Activated T-cell treated with anti-CD3 and anti-CD28 coated beads, Interleukin-2, amount 50 U/mL, for 4 hours (primary cell): Measurements from ENCODE around the gene HDAC10. TPM values are rescaled to one million over a fixed set of nuclear protein-coding genes. Genes with fewer than 3 reads are reported as not detected.
A peak's percentile ranks its signal among the peaks of the same experiment; 100 is the strongest.

Experiments used
- ATAC-seq, 2 donors: fragments of 200-7000 bp; cut with Tn5 transposase; one replicate each; pipeline ENCODE4 v1.10.0; 2021
- DNase-seq: peaks from one replicate; pipeline ENCODE4 v3.0.0-alpha.2; 2020
- H3K27me3 Mint-ChIP-seq: one replicate; pipeline ENCODE4 v1.8.0; 2021; ENCODE audit warnings: low read depth, mixed read lengths
- H3K36me3 Mint-ChIP-seq: one replicate; pipeline ENCODE4 v1.8.0; 2022; ENCODE audit warnings: mixed read lengths; ENCODE audit not compliant: insufficient read depth
- H3K4me1 Mint-ChIP-seq: one replicate; pipeline ENCODE4 v1.8.0; 2021; ENCODE audit warnings: low read depth, mixed read lengths
- H3K4me3 Mint-ChIP-seq: one replicate; pipeline ENCODE4 v1.8.0; 2021; ENCODE audit warnings: mild to moderate bottlenecking, moderate library complexity, mixed read lengths
- H3K9me3 Mint-ChIP-seq: one replicate; pipeline ENCODE4 v1.8.0; 2021; ENCODE audit warnings: mixed read lengths
- total RNA-seq, 3 donors: library from RNA; stranded (reverse); gene quantifications; one replicate each; pipeline ENCODE4 v1.2.1, GENCODE V29; 2021

Gene HDAC10
- total RNA-seq, 3 donors from 2014 or later: 45.1 to 50.6 (median 48.2) TPM

DNA sequence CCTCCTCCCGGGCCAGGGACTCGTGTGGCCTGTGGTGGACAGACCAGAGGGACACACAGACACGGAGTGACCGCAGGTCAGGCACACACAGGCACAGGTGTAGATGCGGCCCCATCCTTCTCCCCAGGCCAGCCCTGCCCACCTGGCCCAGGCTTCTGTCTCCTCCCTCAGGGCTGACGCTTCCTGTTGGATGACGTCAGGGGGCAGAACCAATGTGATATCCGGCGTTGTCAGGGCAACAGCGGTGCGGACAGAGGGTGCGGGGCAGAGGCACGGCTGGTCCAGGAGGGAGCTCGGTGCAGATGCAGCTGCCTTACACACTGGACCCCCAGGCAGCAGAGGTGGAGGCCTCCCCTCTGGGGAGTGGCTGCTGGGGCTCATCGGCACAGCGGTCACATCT lies 3.3 kb downstream of the HDAC10 start:
- H3K4me1 Mint-ChIP-seq: peaks cover 30% of the 10 kb centered on the region
- peak overlapping the region; percentile 40 for H3K4me3 Mint-ChIP-seq
- DNase-seq (no peak), ATAC-seq (no peak)
- H3K27me3 Mint-ChIP-seq: no peaks in the 10 kb centered on the region
- H3K9me3 Mint-ChIP-seq: no peaks in the 10 kb centered on the region
- peaks cover 2% of the 10 kb centered on the region for H3K36me3 Mint-ChIP-seq

DNA sequence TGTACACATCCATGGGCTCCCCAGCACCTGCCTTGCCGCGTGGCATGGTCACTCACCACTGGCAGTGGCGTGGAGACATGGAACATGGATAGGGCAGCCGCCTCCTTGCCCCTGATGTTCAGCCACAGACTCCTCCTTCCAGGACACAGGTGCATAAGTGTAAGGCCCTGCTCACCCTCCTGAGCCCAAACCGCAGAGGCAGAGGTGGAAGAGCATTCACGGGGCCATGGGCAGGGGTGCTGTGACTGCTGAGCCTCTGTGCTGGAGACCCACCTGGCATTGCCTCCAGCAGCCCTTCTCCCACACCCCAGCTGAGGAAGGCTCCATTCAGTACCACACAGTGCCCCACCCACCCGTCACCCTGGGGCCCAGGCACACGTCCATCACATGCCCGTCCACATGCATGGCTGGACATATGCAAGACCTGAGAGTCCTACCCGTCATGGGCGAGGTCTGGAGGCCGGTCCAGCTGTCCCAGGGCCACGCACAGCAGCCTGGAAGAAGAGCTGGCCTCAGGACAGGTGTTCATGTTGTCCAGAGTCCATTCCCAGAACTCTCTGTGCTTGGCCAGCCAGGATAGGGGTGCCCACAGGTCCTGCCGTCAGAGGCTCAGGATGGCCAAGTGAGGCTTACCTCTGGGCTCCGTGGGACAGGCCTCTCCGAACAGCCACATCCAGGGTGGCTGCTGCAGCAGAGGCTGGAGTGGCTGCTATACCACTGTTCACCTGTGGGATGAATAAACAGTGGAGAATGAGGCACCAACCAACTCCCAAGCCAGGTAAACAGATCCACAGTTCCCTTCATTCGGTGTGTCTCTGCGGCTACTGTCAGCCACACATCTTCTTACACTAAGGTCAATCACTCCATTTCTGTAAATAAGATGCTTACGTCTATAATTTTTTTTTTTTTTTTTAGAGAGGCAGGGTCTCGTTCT lies 4.6 kb downstream of the HDAC10 start:
- Mint-ChIP-seq H3K27me3 (no peaks in the 10 kb centered on the region), H3K4me1 (peaks cover 38% of the 10 kb centered on the region), H3K36me3 (peaks cover 2% of the 10 kb centered on the region), H3K9me3 (no peaks in the 10 kb centered on the region), H3K4me3 (peak overlapping the region; percentile 100)
- ATAC-seq (no peak), DNase-seq (no peak)

DNA sequence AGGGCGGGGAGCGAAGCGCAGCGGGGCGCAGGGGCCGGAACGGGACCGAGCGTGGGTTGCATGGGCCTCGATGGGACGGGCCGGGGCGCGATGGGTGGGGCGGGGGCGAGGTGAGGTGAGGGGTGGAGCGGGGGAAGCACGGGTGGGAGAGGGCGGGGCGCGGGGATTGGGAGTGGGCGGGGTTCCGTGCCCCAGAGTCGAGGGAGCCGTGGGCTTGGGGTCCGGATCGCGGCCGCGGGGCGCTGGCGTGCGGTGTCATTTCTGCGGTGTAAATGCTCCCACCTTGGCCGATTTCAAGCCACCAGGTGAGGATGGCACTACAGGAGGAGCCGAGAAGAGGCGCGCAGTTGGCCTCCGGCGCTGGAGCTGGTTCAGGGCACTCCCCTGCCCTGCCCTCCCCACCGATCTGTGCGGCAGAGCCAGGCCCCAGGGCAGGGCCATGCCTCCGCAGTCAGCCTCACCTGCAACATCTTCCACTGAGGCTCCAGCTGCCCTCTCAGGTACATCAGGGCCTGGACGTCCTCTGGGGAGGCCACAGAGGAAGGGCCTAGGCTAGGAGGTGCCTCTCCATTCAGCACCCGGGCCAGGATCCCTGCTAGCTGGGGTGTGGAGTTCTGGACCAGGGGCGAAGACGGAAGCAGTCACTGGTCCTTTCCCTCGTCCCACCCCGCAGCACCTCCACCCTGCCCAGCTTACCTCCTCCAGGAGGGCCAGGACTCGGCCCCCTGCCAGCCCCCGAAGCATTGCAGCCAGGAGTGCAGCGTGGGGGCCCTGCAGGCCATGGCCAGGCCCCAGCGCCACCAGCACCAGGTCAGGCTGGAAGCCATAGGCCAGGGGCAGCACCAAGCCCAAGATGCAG lies 5.6 kb downstream of the HDAC10 start:
- Mint-ChIP-seq H3K4me1 (peaks cover 42% of the 10 kb centered on the region), H3K4me3 (peak overlapping the region; percentile 100), H3K9me3 (no peaks in the 10 kb centered on the region), H3K36me3 (peaks cover 3% of the 10 kb centered on the region), H3K27me3 (no peaks in the 10 kb centered on the region)
- ATAC-seq (peak; percentile 9 to 33), DNase-seq (no peak)

DNA sequence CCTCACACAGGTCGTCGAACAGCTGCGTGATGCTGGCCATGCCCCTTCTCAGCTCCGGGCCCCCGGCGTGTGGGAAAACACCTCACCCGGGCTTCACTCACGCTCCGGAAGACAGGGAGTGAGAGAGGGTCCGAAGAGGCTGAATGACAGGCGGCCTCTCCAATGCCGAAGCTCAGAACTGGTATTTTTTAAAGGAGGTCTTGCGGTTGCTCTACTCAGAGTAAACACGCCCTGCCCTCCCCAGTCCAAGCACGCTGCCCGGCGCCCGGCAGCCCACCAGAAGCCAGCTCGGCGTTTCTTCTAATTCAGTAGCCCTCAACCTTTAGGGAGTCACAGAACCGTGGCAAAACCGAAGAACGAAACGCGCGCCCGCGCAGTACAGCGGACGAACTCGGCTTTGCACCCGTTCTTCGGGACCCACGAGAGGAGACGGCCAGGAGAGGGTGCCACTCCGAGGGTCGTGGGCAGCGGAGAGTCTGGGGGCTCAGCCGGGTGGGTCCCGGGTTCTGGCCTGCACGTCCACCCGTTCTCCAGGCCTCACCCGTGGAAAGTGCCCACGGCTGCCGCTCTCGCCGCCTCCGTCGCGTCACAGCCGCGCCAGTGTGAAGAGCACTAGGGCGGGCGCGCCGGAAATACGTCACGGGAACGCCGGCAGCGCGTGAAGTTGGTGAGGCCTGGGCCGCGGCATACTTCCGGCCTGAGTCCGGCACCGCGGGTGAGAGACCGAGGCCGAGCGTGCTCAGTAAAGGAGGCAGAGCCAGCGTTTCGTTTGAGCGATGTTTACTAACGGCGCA lies 6.4 kb downstream of the HDAC10 start, which contains the start of gene TUBGCP6:
TUBGCP6 (minus strand) TSS at position 604 of the 794 bp plus-strand sequence; CDS start at position 40, 564 bp downstream.
- Mint-ChIP-seq H3K27me3 (no peaks in the 10 kb centered on the region), H3K36me3 (peaks cover 6% of the 10 kb centered on the region), H3K9me3 (no peaks in the 10 kb centered on the region), H3K4me1 (peaks cover 34% of the 10 kb centered on the region), H3K4me3 (peak within 1 kb of the TSS; percentile 100)
- DNase-seq (peak; percentile 89), ATAC-seq (peak; percentile 89 to 90)

DNA sequence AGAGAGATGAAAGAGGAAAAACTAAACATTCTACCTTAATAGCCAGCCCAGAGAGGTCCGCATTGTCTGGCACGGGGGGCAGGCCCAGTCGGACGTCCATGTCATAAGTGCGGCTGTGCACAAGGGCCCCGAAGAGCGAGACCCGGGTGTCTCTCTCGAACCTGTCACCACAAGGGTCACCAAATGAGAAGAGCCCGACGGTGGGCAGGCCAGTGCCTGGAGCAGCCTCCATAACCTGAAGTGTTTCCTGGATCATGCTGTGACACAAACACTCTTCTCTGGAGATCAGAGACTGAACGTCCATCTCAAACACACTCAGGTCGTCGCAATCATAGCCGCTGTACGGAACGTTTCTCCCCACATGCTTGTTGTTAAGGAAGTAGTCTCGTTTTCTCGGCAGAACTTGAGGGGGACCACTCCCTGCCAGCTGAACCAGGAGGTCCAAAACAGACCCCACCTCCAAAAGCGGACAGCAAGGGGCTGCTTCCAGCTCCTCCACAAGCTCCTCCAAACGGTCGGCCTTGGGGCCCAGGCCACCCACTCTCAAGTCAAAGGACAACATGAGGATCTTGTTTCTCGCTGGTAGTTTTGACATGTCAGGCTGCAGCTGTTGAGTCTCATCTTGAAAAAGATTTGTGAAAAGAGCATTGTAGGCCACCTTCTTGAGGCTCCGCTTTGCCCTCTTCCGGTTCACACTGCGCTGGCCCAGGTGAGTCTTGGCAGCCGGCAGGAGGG lies 7.2 kb downstream of the HDAC10 start:
- peak overlapping the region; percentile 100 for H3K4me3 Mint-ChIP-seq
- H3K27me3 Mint-ChIP-seq: no peaks in the 10 kb centered on the region
- H3K36me3 Mint-ChIP-seq: peaks cover 7% of the 10 kb centered on the region
- H3K4me1 Mint-ChIP-seq: peaks cover 34% of the 10 kb centered on the region
- no peaks in the 10 kb centered on the region for H3K9me3 Mint-ChIP-seq
- DNase-seq (no peak), ATAC-seq (no peak)

DNA sequence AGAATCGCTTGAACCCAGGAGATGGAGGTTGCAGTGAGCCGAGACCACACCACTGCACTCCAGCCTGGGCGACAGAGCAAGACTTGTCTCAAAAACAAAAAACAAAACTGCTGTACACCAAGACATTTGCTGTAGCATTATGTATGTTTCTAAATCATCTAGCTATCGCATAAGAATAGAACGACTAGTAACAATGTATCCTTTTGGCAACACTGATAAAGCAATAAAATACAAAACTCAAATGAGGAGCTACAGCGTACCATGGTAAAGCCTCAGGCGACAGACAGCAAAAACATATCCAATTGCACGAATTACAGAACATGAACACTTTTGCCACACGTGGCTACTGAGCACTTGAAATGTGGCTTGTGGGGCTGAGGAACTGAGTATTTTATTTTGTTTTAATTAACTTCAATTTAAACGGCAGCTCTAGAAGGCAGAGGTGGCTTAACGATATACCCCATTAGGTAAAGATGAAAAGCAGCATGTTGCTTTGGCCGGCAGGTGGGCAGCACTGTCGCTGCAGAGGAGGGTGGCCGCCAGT lies 8.6 kb downstream of the HDAC10 start:
- Mint-ChIP-seq H3K9me3 (no peaks in the 10 kb centered on the region), H3K27me3 (no peaks in the 10 kb centered on the region), H3K36me3 (peaks cover 10% of the 10 kb centered on the region), H3K4me3 (peak overlapping the region; percentile 100), H3K4me1 (peaks cover 27% of the 10 kb centered on the region)
- ATAC-seq (no peak), DNase-seq (no peak)

DNA sequence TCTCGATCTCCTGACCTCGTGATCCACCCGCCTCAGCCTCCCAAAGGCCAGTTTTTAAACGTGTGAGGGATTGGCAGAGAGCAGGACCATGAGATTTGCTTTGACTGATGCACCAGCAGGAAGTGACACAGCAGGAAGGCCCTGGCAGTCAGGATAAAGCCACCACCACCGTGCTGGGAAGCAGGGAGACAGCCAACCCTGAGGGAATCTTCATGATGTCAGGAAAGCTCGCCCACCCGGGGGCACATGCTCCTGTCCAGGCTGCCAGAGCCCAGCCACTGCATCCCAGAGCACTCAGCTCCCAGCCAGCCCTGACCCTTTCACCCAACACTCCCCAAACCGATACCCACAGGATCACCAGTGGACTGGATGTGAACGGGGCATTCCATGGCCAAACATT lies 12.3 kb downstream of the HDAC10 start:
- ATAC-seq: no peak
- Mint-ChIP-seq H3K4me1 (peaks cover 29% of the 10 kb centered on the region), H3K27me3 (no peaks in the 10 kb centered on the region), H3K9me3 (no peaks in the 10 kb centered on the region), H3K36me3 (peaks cover 10% of the 10 kb centered on the region), H3K4me3 (no peak overlapping the region)
- no peak for DNase-seq

DNA sequence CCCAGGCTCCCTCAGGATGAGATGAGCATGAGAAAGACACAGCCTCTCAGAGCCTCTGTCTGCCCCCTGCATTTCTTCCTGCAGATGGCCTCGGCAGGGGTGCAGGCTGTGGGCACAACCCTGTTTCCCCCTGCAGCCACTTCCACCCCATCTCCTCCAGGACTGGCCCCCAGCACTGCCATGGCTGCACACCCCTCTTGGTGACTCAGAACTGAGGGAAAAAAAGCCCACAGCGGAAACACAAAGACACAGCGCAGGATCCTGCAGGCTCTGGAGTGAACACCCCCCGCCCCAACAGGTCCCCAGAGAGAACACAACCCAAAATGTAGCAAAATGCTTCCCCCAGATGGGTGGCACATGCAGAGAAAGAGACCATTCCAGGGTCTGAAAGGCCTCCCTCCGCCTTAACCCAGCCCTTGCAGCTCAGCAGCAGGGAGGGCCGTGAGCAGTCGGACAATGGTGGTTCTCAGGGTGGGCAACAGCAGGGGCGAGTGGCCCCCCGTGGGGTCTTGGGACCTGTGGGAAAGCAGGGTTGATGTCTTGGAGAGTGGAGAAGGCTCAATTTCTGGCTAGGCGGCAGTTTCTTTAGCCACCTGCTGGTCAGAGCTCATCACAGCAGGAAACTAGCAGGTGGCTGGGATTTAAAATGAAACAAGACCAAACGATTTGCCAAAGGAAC lies 14.2 kb downstream of the HDAC10 start:
- Mint-ChIP-seq H3K4me1 (peaks cover 17% of the 10 kb centered on the region), H3K4me3 (no peak overlapping the region), H3K9me3 (no peaks in the 10 kb centered on the region), H3K27me3 (no peaks in the 10 kb centered on the region), H3K36me3 (peaks cover 10% of the 10 kb centered on the region)
- DNase-seq: no peak
- ATAC-seq: peak in 1 of 2 donors; percentile 23

DNA sequence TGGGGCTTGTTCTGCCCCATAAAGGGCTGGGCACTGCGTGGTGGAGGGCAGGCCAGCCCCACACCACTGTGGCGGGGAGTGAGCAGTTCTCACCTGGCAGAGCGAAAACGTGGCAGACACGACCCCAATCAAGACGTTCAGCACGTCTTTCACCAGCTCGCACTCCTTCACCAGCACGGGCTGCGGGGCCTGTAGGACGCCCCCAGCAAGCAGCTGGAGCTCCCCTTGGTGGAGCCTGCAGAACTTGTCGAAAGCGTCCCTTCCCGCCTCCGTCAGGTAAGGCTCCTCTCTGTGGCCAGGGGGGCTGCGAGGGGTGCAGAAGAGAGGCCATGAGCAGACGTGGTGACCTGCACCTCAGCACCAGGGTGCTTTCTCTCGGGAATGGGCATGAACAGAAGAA lies 17.8 kb downstream of the HDAC10 start:
- ATAC-seq: no peak
- H3K9me3 Mint-ChIP-seq: no peaks in the 10 kb centered on the region
- H3K36me3 Mint-ChIP-seq: peaks cover 10% of the 10 kb centered on the region
- peaks cover 9% of the 10 kb centered on the region for H3K4me1 Mint-ChIP-seq
- DNase-seq: no peak
- H3K4me3 Mint-ChIP-seq: no peak overlapping the region
- no peaks in the 10 kb centered on the region for H3K27me3 Mint-ChIP-seq

DNA sequence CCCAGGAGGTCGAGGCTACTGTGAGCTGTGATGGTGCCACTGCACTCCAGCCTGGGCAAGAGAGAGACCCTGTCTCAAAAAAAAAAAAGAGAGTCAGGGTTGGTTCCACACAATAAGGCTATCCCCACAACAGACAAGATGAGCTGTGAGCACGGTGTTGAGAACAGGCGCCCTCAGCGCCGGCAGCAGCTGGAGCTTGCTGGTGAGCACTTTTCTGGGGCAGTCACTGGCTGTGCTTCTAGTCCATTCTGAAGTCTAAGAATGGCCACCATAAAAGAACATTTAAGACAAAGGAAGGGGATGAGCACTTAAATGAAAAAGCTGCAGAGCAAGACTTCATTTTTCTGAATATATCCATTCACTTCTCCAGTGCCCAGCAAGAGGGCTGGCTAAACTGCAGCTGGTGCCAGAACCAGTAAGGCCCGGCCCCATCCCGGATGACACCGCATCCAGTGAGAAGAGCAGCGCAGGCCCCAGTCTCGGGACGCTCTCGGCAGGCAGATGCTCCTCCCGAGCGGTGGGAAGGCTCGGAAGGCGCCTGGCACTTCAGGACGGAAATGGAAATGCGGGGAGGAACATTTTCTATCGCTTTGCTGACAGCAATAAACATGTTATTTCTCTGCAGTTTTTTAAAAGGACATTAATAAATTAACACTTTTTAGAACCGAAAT lies 18.4 kb downstream of the HDAC10 start:
- no peaks in the 10 kb centered on the region for H3K9me3 Mint-ChIP-seq
- no peak for DNase-seq
- ATAC-seq: no peak
- peaks cover 9% of the 10 kb centered on the region for H3K4me1 Mint-ChIP-seq
- H3K36me3 Mint-ChIP-seq: peaks cover 7% of the 10 kb centered on the region
- H3K4me3 Mint-ChIP-seq: no peak overlapping the region
- no peaks in the 10 kb centered on the region for H3K27me3 Mint-ChIP-seq

DNA sequence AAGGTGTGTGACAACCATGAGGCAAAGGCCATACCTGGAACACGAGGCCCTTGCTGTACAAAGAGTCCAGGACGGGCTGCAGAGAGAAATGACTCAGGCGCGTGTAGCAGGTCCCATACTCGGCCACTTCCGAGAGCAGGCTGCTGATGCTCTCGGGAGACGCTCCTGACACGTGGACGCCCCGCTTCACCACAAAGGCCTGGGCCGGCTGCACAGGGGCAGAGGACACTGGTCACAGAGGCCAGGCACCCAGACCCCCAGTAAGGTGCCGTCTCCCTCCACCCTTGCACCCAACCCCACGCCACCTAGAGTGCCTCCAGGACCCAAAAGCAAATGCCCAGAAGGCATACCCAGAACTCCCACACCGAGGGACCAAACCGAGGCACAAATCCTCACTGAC lies 21.7 kb downstream of the HDAC10 start:
- ATAC-seq (no peak), DNase-seq (no peak)
- Mint-ChIP-seq H3K9me3 (no peaks in the 10 kb centered on the region), H3K4me1 (no peaks in the 10 kb centered on the region), H3K4me3 (no peak overlapping the region), H3K27me3 (no peaks in the 10 kb centered on the region), H3K36me3 (peaks cover 13% of the 10 kb centered on the region)

DNA sequence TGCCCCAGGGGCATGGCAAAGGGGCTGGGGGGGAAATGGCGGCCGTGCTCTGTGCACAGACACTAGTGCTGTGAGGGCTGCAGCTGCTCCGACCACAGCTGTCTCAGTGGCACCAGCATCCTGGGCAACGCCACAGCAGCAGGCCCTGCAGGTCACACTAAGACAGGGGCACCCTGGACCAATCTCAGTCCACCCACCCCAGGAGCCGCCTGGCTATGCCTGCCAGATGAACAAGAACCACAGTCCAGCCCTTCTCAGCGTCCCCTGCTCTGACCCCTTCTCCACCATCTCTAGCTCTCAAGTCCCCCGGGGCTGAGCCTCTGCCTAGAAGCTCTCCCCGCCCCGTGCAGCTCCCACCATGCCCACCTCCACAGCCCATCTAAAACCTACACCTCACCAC lies 22.7 kb downstream of the HDAC10 start:
- ATAC-seq (no peak), DNase-seq (no peak)
- Mint-ChIP-seq H3K9me3 (no peaks in the 10 kb centered on the region), H3K36me3 (peaks cover 17% of the 10 kb centered on the region), H3K4me3 (no peak overlapping the region), H3K4me1 (no peaks in the 10 kb centered on the region), H3K27me3 (no peaks in the 10 kb centered on the region)
